Stimulated activated CD4-positive, alpha-beta T cell treated with anti-CD3 and anti-CD28 coated beads, Interleukin-2, amount 100 ng/mL, for 24 hours (primary cell): ENCODE data around the gene PTPRA.
"Not testable (repeated sequence)": the region's sequence is repeated elsewhere in the genome, so short reads cannot be mapped to it uniquely, and the experiment has no call there.

Experiments used
- DNase-seq, 2 donors: peaks; one replicate each; pipeline ENCODE4 v3.0.0-alpha.2; 2020

PTPRA gene, protein sequence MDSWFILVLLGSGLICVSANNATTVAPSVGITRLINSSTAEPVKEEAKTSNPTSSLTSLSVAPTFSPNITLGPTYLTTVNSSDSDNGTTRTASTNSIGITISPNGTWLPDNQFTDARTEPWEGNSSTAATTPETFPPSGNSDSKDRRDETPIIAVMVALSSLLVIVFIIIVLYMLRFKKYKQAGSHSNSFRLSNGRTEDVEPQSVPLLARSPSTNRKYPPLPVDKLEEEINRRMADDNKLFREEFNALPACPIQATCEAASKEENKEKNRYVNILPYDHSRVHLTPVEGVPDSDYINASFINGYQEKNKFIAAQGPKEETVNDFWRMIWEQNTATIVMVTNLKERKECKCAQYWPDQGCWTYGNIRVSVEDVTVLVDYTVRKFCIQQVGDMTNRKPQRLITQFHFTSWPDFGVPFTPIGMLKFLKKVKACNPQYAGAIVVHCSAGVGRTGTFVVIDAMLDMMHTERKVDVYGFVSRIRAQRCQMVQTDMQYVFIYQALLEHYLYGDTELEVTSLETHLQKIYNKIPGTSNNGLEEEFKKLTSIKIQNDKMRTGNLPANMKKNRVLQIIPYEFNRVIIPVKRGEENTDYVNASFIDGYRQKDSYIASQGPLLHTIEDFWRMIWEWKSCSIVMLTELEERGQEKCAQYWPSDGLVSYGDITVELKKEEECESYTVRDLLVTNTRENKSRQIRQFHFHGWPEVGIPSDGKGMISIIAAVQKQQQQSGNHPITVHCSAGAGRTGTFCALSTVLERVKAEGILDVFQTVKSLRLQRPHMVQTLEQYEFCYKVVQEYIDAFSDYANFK

DNA sequence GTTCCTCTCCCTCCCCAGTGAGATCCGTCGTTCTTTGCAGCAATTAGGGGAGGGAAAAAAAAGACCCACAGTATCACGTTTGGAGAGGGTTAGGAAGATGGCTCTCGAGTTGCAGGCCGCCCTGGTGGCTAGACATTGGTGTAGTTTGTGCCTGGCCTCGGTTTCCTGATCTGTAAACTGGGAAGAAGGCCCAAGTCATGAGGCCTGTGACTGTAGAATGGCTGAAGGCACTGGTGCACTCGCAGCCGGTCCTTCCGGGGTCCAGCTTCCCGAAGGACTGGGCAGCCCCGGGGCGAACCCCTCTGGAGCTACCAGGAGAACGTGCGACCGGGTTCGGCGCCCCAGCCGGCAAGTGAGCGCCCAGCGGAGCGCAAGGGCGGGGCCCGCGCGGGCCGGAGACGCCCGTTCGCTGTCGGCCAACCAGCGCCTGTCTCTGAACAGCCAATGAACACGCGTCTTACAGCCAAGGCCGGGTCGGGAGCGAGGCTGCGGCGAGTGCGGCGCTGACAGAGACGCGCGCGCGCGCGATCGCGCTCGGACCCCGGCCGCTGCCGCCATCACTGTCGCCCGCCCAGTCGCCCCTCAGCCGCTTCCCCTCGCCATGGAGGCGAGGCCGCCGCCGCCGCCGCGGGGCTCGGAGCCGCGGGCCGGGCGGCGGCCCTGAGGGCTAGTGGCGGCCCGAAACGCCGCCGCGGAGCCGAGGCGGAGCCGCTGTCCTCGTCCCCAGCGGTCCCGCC lies at the start of gene PTPRA:
Gene PTPRA, plus strand, starts transcription at position 472 of the 737 bp plus-strand sequence. CDS start 90,797 bp downstream, outside the sequence.
- peak; percentile 91 to 93 for DNase-seq

GRCh38 chr20:2825761-2826160 lies 47.5 kb upstream of the PTPRA start:
- DNase-seq = peak in 1 of 2 donors; percentile 11

DNA sequence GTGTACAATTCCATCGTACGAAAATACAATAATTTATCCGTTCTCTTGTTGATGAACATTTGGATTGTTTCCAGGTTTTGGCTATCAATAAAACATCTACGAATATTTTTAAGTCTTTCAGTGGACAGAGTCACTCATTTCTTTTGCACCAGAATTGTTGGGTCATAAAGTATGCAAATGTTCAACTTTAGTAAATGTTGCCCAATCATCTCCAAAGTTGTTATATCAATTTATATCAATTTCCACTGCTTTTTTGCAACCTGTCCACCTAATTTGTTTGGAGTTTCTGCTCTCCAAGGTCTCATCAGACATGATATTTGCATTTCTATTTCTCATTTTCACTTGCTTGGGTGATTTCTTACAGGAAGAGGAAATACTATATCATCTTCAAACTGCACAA lies 46.6 kb upstream of the PTPRA start:
- DNase-seq = no peak

GRCh38 chr20:2829376-2829775 lies 43.9 kb upstream of the PTPRA start:
- no peak for DNase-seq

DNA sequence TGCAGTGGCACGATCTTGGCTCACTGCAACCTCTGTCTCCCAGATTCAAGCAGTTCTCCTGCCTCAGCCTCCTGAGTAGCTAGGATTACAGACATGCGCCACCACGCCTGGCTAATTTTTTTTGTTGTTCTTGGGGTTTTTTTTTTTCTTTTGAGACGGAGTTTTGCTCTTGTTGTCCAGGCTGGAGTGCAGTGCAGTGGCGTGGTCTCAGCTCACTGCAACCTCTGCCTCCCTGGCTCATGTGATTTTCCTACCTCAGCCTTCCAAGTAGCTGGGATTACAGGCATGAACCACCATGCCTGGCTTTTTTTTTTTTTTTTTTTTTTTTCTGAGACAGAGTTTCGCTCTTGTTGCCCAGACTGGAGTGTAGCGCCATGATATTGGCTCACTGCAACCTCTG lies 42.1 kb upstream of the PTPRA start:
- DNase-seq = not testable (repeated sequence)

DNA sequence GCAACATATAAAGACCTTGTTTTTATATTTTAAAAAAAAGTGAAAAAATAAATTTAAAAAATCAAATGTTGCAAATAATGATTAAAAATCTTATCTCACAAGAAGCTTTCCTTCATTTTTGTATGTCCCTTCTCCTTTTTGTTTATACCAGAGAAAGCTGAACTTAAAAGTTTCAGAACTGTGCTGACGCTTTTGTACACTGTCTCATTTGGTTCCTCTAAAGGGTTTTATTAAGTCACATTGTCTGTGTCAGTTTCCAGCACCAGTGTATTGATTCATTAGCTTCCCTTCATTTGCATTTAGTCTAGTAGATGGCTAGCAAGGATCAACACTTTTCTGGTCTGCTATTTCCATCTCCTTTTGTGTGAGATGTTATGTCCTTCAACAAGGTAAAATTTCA lies 39.5 kb upstream of the PTPRA start:
- no peak for DNase-seq

DNA sequence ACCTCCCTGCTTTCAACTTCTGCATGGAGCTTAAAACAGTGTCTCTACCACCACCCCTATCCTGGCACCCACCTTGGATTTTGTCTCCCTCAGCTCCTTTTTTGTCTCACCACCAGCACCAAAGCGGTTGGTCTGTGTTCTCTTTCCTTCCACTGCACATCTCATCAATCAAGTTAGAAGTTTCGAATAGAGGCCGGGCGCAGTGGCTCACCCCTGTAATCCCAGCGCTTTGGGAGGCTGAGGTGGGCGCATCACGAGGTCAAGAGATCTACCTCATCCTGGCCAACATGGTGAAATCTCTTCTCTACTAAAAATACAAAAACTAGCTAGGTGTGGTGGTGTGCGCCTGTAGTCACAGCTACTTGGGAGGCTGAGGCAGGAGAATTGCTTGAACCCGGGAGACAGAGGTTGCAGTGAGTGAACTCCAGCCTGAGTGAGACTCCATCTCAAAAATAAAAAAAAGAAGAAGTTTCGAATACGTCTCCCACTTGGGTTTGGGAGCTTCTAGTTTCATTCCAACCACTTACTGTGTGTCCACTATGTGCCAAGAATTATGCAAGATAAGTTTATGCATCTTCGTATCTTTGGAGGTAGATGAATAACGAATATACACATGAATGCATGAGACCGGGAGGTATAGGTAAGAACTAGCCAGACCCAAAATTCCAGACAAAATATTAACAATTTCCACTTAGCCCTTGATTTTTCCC lies 38.7 kb upstream of the PTPRA start:
- no peak for DNase-seq

GRCh38 chr20:2835331-2835796 lies 37.9 kb upstream of the PTPRA start:
- DNase-seq = no peak

GRCh38 chr20:2836035-2836434 lies 37.2 kb upstream of the PTPRA start:
- DNase-seq = no peak

DNA sequence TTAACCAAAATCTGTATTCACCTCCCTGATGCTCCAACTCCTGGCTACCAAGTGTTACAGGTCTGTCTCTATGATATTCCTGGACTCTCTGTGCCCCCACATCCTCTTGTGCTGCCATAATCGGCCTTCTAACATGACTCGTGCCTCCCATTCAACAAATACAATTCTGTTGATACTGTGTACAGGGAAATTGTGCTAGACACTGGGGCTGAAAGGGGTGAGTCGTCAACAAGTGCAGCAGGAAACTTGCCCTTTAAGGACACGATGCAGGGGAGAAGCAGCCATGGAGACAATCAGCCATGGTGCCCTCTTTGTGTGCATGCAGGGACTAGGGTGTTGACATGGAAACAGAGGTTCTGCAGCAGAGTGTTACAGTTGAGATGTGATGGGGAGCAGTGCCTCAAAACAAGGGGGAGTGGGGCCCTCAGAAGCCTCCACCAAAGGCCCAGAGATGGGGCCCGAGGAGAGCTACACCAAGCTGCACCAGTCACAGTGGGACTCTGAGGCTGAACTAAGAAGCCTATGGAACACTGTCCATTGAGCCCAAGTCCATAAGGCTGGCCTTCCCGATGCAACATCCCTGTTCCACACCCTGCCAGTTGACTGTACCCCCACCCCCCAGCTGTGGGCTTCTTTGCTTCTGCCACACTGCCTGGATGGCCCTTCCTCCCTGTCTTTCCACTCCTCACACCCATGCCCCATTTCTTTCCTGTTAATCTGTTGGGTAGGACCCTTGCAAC lies 35.9 kb upstream of the PTPRA start:
- no peak for DNase-seq

DNA sequence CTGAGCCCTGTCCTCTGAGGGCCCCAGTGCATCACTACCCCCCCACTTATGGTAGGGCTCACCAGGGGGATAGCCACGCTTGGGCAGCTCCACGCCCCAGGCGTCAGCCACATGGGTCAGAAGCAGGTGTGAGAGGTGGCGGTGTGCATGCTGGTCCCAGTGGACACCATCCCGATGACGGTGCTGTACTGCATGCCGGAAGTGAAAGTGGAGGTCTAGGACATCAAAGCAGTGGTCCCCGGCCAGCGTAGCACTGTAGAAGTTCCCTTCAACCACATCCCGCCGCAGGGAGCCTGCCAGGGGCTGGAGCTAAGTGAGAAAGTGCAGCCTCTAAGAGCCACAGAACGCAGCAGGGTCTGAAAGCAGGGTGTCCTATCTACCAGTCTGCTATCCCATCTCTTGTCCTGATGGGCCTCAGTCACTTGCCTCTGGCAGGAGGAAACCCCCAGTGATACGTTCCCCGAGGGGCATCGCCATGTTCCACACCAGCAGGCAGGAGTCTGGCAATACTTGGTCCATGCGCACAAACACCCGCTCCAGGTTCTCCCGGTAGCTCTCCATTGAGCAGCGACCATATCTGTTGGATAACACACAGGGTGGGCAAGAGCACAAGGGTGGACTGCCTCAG lies 35.0 kb upstream of the PTPRA start:
- DNase-seq = no peak

GRCh38 chr20:2838847-2839671 lies 34.2 kb upstream of the PTPRA start:
- no peak for DNase-seq

DNA sequence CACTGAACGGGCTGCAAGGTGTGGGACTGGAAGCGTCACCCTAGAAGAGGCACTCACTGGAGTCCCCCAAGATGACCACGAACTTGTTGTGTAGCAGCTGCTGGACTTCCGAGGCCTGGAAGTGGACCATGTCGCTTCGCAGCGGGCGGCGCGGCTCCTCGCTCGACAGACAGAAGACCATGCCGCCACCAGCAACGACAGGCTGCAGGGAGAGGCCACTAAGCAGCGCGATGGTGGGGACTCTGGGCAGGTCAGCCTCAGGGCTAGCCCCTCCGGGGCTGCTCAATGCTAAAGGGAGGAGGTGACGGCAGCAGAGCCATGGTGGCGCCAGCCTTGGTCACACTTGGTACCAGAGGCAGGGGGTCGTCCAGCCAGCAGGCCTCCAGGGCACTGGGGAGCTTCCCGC lies 33.5 kb upstream of the PTPRA start:
- no peak for DNase-seq

GRCh38 chr20:2840138-2840966 lies 32.9 kb upstream of the PTPRA start, which contains the start of the genes PCED1A and VPS16:
Gene PCED1A (minus strand): TSS chr20:2840655. CDS start chr20:2839912, 743 bp downstream.
Gene VPS16 (plus strand): TSS chr20:2840745. CDS start chr20:2840775, 30 bp downstream.
- peak; percentile 91 for DNase-seq

GRCh38 chr20:2840967-2841531 lies 32.2 kb upstream of the PTPRA start:
- DNase-seq = peak; percentile 49 to 59

GRCh38 chr20:2845607-2846006 lies 27.7 kb upstream of the PTPRA start:
- no peak for DNase-seq

DNA sequence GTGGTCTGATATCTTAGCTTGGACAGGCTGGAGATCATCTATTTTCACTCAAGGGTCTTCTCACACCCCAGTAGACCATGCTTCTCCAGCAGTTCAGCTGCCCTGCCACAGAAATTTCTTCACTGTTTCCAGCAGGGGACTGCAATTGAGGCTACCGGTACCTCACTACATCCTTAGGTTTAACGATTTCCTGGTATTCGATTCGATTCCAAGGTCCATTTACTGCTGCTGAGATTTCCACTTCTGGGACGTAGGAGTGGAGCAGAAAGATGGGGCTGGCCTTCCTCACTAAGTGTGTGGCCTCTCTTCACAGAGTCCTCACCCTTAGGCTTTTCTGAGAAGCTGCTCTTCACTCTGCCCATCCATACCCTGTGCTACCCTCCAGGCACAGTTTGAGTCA lies 26.6 kb upstream of the PTPRA start:
- no peak for DNase-seq

DNA sequence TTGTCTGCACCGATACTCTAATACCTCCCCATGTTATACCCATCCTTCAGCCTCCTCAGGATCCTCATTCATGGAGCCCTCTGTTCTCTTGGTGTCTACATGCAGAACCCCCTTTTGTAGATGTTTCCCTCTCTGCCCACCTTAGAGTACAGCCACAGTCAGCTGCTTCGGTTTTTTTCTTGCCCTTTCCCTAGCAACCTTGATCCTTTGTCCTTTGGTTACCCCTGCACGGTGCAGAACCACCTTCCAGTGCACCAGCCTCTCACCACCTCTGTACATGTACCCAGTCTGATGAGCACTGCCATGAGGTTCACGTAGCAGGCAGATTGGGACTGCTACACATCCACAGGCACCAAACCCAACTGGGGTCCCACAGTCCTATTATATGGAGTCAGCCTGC lies 25.5 kb upstream of the PTPRA start:
- DNase-seq = no peak

- no peak for DNase-seq
Measured at GRCh38 chr20:2849529-2849928, 23.8 kb upstream of the PTPRA start.
